K562 treated with DMSO at 1 percent for 12 hours (cell line): ENCODE results near the gene ZNF888. TPM values are rescaled to one million over a fixed set of nuclear protein-coding genes. Genes with fewer than 3 reads are reported as not detected.

Experiments used
- total RNA-seq: library from RNA; unstranded; fragments of 300-600 nt; gene quantifications from 2 replicates; pipeline ENCODE4 v1.2.3, GENCODE V29; 2022; ENCODE audit not compliant: insufficient read depth

ZNF888 gene
- total RNA-seq, result 2.7 and 8.2 TPM in 2 replicates

DNA sequence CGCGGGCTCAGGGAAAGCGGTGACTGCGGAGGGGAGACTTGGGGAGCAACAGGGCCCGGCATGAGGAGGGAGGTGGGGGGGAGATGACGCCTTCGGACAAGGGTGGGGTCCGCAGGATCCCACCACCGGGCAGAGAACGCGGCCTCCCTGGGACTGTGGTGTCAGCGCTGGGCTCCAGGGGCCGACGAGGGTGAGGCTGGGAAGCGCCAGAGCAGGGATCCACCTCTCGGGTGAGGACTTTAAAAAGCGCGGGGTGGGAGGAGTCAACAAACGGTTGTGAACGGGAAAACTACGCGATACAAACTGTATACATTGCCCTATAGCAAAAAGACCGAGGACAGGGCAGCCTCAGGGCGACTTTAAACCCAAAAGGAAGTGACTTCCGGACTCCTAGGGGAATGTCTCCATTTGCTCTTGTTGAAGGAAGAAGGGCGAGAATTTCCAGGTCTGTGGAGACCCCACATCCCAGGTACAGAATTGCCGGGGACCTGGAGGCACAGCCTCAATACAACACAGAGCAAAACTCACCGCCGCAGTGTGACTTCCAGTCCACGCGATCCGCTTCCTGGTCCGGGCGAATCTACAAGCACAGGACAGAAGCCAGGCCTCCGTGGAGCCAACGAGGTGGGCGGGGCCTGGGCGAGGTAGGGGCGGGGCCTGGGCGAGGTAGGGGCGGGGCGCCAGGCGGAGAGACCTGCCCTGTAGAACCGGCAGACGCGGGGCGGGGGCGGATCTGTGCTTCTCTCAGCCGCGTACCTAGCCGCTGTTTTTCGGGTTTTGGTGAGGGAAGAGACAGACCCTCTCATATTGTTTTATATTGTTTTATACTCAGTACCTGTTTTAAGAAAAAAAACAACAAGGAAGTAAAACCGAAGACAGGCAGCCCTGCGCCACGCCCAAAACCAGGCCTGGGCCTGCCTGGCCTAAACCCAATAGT lies at the start of gene ZNF888:
Gene ZNF888 (minus strand): TSS at position 588 of the 937 bp plus-strand sequence. CDS start 5,555 bp downstream, outside the sequence.

DNA sequence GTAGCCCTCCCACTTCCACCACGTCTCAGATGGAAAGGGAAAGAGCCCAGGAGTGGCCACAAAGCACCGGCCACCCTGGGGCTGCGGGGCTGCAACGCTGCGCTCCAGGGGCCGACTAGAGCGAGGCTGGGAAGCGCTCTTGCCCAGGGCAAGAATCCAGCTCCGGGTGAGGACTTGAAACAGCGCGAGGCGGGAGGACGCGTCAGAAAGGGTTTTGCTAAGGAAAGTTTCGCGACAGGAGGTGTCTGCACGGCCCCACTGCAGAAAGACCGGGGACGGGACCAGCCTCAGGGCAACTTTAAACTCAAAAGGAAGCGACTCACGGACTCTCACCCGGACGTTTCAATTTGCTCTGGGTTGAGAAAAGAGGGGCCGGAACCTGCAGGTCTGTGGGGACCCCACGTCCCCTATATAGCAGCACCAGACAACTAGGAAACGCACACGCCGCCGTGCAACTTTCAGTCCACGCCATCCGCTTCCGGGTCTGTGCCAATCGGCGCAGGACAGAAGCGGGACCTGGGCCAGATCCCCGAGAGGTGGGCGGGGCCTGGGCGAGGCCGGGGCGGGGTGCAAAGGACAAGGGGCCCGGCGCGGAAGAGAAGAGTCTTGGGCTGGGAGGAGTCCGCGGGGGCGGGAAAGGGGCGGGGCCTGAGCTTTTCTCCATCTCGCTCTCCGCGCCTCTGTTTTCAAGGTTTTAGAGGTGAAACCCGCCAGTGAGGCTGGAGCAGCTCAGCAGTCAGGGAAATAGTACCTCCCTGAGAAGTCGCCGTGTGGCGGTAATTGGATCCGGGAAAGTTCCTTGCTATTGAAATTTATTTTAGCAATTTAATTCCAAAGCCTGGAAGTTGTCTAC lies 39.4 kb upstream of the ZNF888 start, which contains the start of gene ZNF816:
Gene ZNF816 (minus strand): TSS at position 488 of the 853 bp plus-strand sequence. CDS start 6,792 bp downstream, outside the sequence.

DNA sequence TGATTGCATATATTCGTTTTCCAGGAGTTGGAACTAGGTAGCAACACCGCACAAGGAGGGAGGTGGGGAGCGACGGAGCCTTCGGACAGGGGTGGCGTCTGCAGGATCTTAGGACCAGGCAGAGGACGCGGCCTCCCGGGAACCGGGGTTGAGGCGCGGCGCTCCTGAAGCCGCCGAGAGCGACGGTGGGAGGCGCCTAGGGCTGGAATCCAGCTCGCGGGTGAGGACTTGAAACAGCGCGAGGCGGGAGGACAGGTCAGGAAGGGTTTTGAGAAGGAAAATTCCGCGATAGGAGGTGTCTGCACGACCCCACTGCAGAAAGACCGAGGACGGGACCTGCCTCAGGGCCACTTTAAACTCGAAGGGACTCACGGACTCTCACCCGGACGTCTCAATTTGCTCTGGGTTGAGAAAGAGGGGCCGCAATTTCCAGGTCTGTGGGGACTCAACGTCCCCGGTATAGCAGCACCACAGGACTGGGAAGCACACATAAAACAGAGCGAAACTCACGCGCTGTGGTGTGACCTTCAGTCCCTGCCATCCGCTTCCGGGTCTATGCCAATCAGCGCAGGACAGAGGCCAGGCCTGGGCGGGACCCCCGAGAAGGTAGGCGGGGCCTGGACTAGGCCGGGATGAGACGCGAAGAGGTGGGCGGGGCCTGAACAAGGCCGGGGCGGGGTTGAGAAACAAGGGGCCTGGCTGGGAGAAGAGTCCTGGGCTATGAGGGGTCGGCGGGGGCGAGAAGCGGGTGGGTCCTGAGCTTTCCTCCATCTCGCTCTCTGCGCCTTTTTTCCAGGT lies 25.9 kb downstream of the ZNF888 start, which contains the start of gene ZNF320:
Gene ZNF320 (minus strand): TSS at position 498 of the 798 bp plus-strand sequence. CDS start 7,380 bp downstream, outside the sequence.

DNA sequence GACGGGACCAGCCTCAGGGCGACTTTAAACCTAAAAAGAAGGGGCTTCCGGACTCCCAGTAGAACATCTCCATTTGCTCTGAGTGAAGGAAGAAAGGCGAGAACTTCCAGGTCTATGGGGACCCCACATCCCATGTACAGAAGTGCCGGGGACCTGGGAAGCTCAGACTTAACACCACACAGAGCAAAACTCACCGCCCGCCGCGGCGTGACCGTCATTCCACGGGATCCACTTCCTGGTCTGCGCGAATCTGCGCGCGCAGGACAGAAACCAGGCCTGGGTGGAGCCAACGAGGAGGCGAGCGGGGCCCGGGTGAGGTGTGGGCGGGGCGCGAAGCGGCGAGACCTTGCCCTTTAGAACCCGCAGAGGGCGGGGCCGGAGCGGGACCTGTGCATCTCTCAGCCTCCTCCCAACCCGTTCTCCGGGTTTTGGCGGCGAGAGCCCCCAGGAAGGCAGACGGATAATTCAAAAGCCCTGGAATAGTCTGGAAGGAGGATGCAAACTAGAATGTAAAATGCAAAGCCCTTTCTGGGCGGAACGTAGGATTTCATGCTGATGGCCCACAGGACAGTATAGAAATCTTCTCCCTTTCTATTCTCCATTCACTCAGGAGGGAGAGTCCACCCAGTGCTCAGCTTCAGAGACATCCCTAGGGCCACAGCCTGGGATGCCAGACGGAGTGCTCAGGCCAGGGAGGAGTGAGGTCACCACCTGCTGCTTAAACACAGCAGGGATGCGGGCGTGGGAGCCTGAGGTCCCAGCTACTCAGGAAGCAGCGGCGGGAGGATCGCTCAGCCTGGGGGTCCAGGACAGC lies 65.6 kb downstream of the ZNF888 start, which contains the start of gene ZNF468:
Gene ZNF468 (minus strand): TSS at position 242 of the 814 bp plus-strand sequence. CDS start 3,347 bp downstream, outside the sequence.

Other genes with a start within 250 kb of the ZNF888 start
- gene ZNF611, start 188.4 kb downstream of the ZNF888 start, total RNA-seq, result 2.3 and 9.4 TPM in 2 replicates
- gene ZNF600, start 136.6 kb downstream of the ZNF888 start, total RNA-seq, result 2.5 and 6.5 TPM in 2 replicates
- 3.3 and 11.7 TPM in 2 replicates for gene ZNF28, start 101.8 kb downstream of the ZNF888 start, total RNA-seq
- gene ZNF468, start 65.8 kb downstream of the ZNF888 start, total RNA-seq, result 8.7 and 13.7 TPM in 2 replicates
- gene ZNF320, start 25.8 kb downstream of the ZNF888 start, total RNA-seq, result 5.2 TPM in 1 of 2 replicates, not detected in the other
- 4.8 and 6.8 TPM in 2 replicates for gene ZNF816, start 39.5 kb upstream of the ZNF888 start, total RNA-seq
- gene ERVV-1, start 90.5 kb upstream of the ZNF888 start, total RNA-seq, result not detected in 2 replicates
- 0.84 TPM in 1 of 2 replicates, not detected in the other for gene ERVV-2, start 121.3 kb upstream of the ZNF888 start, total RNA-seq
- 2.4 and 14.0 TPM in 2 replicates for gene ZNF160, start 180.0 kb upstream of the ZNF888 start, total RNA-seq
- gene ZNF415, start 209.5 kb upstream of the ZNF888 start, total RNA-seq, result not detected in 2 replicates
- 0.64 and 4.3 TPM in 2 replicates for gene ZNF347, start 235.6 kb upstream of the ZNF888 start, total RNA-seq